Gastroesophageal sphincter (tissue), 4 donors: ENCODE results near the gene EPHB3. TPM values are rescaled to one million over a fixed set of nuclear protein-coding genes. Genes with fewer than 3 reads are reported as not detected.
A peak's percentile ranks its signal among the peaks of the same experiment; 100 is the strongest.

Source experiments
- ATAC-seq: fragments of 150-250 bp; one replicate; pipeline ENCODE4 v1.9.1; 2016; ENCODE audit warnings: mild to moderate bottlenecking, moderate library complexity
- H3K27ac ChIP-seq, 4 donors: fragments of 200-600 bp; sonication (generic) in 3 of 4; 1 replicate in 3 of 4; 2 replicates in 1 of 4; pipeline ENCODE4 v1.5.1; 2016 to 2019
- H3K27me3 ChIP-seq: fragments of 200-600 bp; sonication (generic); one replicate; pipeline ENCODE4 v1.5.1; 2019
- H3K36me3 ChIP-seq, 2 donors: fragments of 200-600 bp; sonication (generic); one replicate each; pipeline ENCODE4 v1.5.1; 2019; ENCODE audit warnings: control low read depth in 1 of 2
- H3K4me1 ChIP-seq, 3 donors: fragments of 200-600 bp; sonication (generic); 1 replicate in 2 of 3; 2 replicates in 1 of 3; pipeline ENCODE4 v1.5.1; 2016 to 2019; ENCODE audit warnings: control low read depth in 2 of 3
- H3K4me3 ChIP-seq, 2 donors: fragments of 200-600 bp; sonication (generic); one replicate each; pipeline ENCODE4 v1.5.1; 2019; ENCODE audit warnings: mild to moderate bottlenecking in 1 of 2, moderate library complexity in 1 of 2
- H3K9me3 ChIP-seq, 3 donors: fragments of 200-600 bp; sonication (generic); one replicate each; pipeline ENCODE4 v1.5.1; 2017 to 2019; ENCODE audit warnings: control low read depth in 2 of 3
- CTCF ChIP-seq, 4 experiments: fragments of 200-600 bp in 2 of 4; fragments of 450-650 bp in 2 of 4; sonication (generic) in 1 of 4; IDR thresholded peaks; one replicate each; pipeline ENCODE4 v1.5.1; 2017 to 2019; ENCODE audit warnings: antibody characterized with exemption in 4 of 4, mild to moderate bottlenecking in 2 of 4, moderate library complexity in 2 of 4
- EP300 ChIP-seq: sonication (generic); formaldehyde crosslinking; IDR thresholded peaks from one replicate; pipeline ENCODE4 v1.6.1; 2017; ENCODE audit warnings: antibody characterized with exemption, mild to moderate bottlenecking
- POLR2A ChIP-seq, 2 donors: fragments of 450-650 bp; IDR thresholded peaks; one replicate each; pipeline ENCODE4 v1.6.1; 2017; ENCODE audit warnings: antibody characterized with exemption in 2 of 2, mild to moderate bottlenecking in 2 of 2, moderate library complexity in 1 of 2
- POLR2AphosphoS5 ChIP-seq: sonication (generic); formaldehyde crosslinking; IDR thresholded peaks from one replicate; pipeline ENCODE4 v1.6.1; 2017; ENCODE audit warnings: antibody characterized with exemption
- WGBS, 2 donors: methylation state at CpG; one replicate each; pipeline ENCODE4 v1.1.5; 2018; ENCODE audit warnings: low coverage in 1 of 2; 5-methylcytosine and 5-hydroxymethylcytosine counted together
- total RNA-seq, 4 donors: library from RNA; depleted of rRNA; stranded (reverse); fragments of >200 nt; gene quantifications; one replicate each; pipeline ENCODE4 v1.1.0, GENCODE V29; 2016

The EPHB3 gene
- total RNA-seq, 4 donors from 2014 or later, result 3.1 to 10.6 (median 4.6) TPM

- no peak for ATAC-seq
- Histone ChIP-seq H3K9me3 (no peaks in the 10 kb centered on the region), H3K4me1 (peaks cover 2 to 73% (median 20%) of the 10 kb centered on the region in 3 donors), H3K4me3 (no peak overlapping the region), H3K36me3 (peaks cover 0 to 26% of the 10 kb centered on the region in 2 donors), H3K27ac (peak overlapping the region in 1 of 4 donors; percentile 89), H3K27me3 (no peaks in the 10 kb centered on the region)
- WGBS, 2 donors, result 100% methylated on average over 2 of the region's 6 CpGs; no CpG with 5 or more reads in 1 of the 2 donors
- TF ChIP-seq EP300 (no peak), POLR2AphosphoS5 (no peak), POLR2A (IDR thresholded peaks at IDR 0.05) (no peak), CTCF (IDR thresholded peaks at IDR 0.05) (no peak)
These were observed 8.9 kb downstream of the EPHB3 start for GRCh38 chr3:184570489-184570888.

- Histone ChIP-seq H3K36me3 (peaks cover 0 to 40% of the 10 kb centered on the region in 2 donors), H3K4me3 (no peak overlapping the region), H3K27me3 (no peaks in the 10 kb centered on the region), H3K27ac (no peak overlapping the region), H3K4me1 (peaks cover 2 to 59% (median 16%) of the 10 kb centered on the region in 3 donors), H3K9me3 (no peaks in the 10 kb centered on the region)
- TF ChIP-seq POLR2A (IDR thresholded peaks at IDR 0.05) (no peak), POLR2AphosphoS5 (no peak), CTCF (IDR thresholded peaks at IDR 0.05) (no peak), EP300 (no peak)
- ATAC-seq, result no peak
- WGBS, 2 donors, result 66 to 74% methylated on average over 6 to 12 of the region's 12 CpGs
These were observed 10.3 kb downstream of the EPHB3 start for GRCh38 chr3:184571750-184572377.

- Histone ChIP-seq H3K36me3 (peaks cover 0 to 48% of the 10 kb centered on the region in 2 donors), H3K9me3 (no peaks in the 10 kb centered on the region), H3K27ac (no peak overlapping the region), H3K4me1 (peaks cover 2 to 51% (median 15%) of the 10 kb centered on the region in 3 donors), H3K27me3 (no peaks in the 10 kb centered on the region), H3K4me3 (no peak overlapping the region)
- ATAC-seq, result no peak
- TF ChIP-seq POLR2A (IDR thresholded peaks at IDR 0.05) (no peak), CTCF (IDR thresholded peaks at IDR 0.05) (no peak), EP300 (no peak), POLR2AphosphoS5 (no peak)
- 90 to 100% methylated on average over 2 to 3 of the region's 33 CpGs for WGBS, 2 donors
These were observed 11.2 kb downstream of the EPHB3 start for GRCh38 chr3:184572633-184573270.

GRCh38 chr3:184574515-184575417, 13.2 kb downstream of the EPHB3 start:
- no peak for TF ChIP-seq POLR2A (IDR thresholded peaks at IDR 0.05)
- TF ChIP-seq EP300, result no peak
- TF ChIP-seq CTCF (IDR thresholded peaks at IDR 0.05), result no peak
- no peak for TF ChIP-seq POLR2AphosphoS5
- Histone ChIP-seq H3K4me1 (peaks cover 0 to 30% (median under 1%) of the 10 kb centered on the region in 3 donors), H3K4me3 (no peak overlapping the region), H3K9me3 (no peaks in the 10 kb centered on the region), H3K27me3 (no peaks in the 10 kb centered on the region), H3K27ac (no peak overlapping the region), H3K36me3 (peaks cover 0 to 67% of the 10 kb centered on the region in 2 donors)
- ATAC-seq, result no peak
- WGBS, 2 donors, result 78 to 93% methylated on average over 3 to 4 of the region's 15 CpGs
